ENCODE data around the gene TRAF1. TPM values are rescaled to one million over a fixed set of nuclear protein-coding genes. Genes with fewer than 3 reads are reported as not detected.
"Not testable (repeated sequence)": the region's sequence is repeated elsewhere in the genome, so short reads cannot be mapped to it uniquely, and the experiment has no call there.

TRAF1 gene, protein sequence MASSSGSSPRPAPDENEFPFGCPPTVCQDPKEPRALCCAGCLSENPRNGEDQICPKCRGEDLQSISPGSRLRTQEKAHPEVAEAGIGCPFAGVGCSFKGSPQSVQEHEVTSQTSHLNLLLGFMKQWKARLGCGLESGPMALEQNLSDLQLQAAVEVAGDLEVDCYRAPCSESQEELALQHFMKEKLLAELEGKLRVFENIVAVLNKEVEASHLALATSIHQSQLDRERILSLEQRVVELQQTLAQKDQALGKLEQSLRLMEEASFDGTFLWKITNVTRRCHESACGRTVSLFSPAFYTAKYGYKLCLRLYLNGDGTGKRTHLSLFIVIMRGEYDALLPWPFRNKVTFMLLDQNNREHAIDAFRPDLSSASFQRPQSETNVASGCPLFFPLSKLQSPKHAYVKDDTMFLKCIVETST
- 6.5 TPM for polyA plus RNA-seq
- long read RNA-seq, donor 1, result 0 reads
- long read RNA-seq, donor 2, full-length matches to known transcripts, result 1 of 1 reads
- long read RNA-seq, donor 2, partial matches to known transcripts, result 0 of 1 reads
- long read RNA-seq, donor 2, other reads (novel, unspliced or antisense), result 0 of 1 reads
- long read RNA-seq, donor 3, result 0 reads
- long read RNA-seq, donor 4, result 0 reads
- long read RNA-seq, donor 5, full-length matches to known transcripts, result 1 of 1 reads
- long read RNA-seq, donor 5, partial matches to known transcripts, result 0 of 1 reads
- long read RNA-seq, donor 5, other reads (novel, unspliced or antisense), result 0 of 1 reads
- long read RNA-seq, donor 6, full-length matches to known transcripts, result 1 of 1 reads
- long read RNA-seq, donor 6, partial matches to known transcripts, result 0 of 1 reads
- long read RNA-seq, donor 6, other reads (novel, unspliced or antisense), result 0 of 1 reads
- long read RNA-seq, donor 7, result 0 reads
- long read RNA-seq, donor 8, full-length matches to known transcripts, result 1 of 1 reads
- long read RNA-seq, donor 8, partial matches to known transcripts, result 0 of 1 reads
- long read RNA-seq, donor 8, other reads (novel, unspliced or antisense), result 0 of 1 reads
- long read RNA-seq, donor 9, full-length matches to known transcripts, result 2 of 2 reads
- long read RNA-seq, donor 9, partial matches to known transcripts, result 0 of 2 reads
- long read RNA-seq, donor 9, other reads (novel, unspliced or antisense), result 0 of 2 reads
- long read RNA-seq, donor 10, full-length matches to known transcripts, result 1 of 1 reads
- long read RNA-seq, donor 10, partial matches to known transcripts, result 0 of 1 reads
- long read RNA-seq, donor 10, other reads (novel, unspliced or antisense), result 0 of 1 reads
- long read RNA-seq, donor 11, result 0 reads

DNA sequence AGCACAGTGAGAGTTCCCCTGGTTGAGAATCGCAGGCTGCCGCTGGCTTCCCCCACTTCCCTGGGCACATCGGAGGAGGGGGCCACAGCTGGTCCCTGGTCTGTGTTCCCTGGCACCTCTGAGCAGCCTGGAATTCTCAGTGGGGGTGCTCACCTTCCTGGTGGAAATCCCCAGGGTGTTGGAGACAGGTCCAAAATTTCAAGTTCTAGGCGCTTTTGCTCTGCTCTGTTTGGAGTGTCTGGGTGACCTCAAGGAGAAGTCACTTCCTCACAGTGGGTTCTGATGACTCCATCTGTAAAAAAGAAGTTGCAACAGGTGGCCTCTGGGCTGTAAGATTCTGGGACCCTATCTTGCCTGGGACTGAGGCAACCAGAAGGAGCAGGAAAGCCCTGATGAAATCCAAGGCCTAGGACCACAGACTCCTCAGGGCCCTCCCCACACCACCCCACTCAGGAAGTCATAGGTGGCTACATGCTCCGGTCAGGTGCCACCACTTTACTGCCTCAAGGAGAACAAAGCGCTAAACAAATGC is at the start of gene TRAF1:
Gene TRAF1, minus strand, starts transcription at position 400 of the 532 bp plus-strand sequence. CDS start 721 bp downstream, outside the sequence.
- H3K36me3 ChIP-seq (ENCODE audit: control insufficient read depth, insufficient read depth, low read length), result no peaks in the 10 kb centered on the region
- DNase-seq, result no peak
- no peaks in the 10 kb centered on the region for H3K27me3 ChIP-seq (ENCODE audit: control insufficient read depth, insufficient read depth, low read length)
- H3K4me3 ChIP-seq (ENCODE audit: low read length), result no peak within 1 kb of the TSS
- peaks cover 8% of the 10 kb centered on the region for H3K4me1 ChIP-seq (ENCODE audit: control insufficient read depth, insufficient read depth, low read length)
- WGBS (ENCODE audit: insufficient coverage, low lambda C conversion rate), result no CpG with 5 or more reads among the region's 6 CpGs
- H3K9me3 ChIP-seq (ENCODE audit: control insufficient read depth, low read depth, low read length), result no peaks in the 10 kb centered on the region
- H3K27ac ChIP-seq (ENCODE audit: low read length), result no peak within 1 kb of the TSS

DNA sequence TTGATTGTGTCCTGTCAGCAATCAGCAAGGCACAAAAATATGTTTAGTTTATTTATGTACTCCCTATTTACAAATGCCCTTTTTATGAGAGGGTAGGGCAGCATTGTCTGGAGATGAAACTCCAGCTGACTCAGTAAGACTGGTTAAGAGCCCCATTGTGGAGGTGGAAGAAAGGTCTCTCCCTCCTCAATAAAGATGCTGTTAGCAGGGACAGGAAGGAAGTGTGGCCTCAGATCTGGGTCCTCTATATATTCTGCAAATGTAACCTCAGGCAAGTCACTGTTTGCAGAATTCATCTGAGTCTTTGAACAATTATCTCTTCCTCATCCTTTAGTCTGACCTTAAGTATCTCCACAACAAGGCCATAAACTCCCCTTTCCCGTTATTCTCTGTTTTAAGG is 48.3 kb upstream of the TRAF1 start:
- no peak for DNase-seq
- Histone ChIP-seq H3K9me3 (ENCODE audit: control insufficient read depth, low read depth, low read length) (no peaks in the 10 kb centered on the region), H3K4me3 (ENCODE audit: low read length) (no peak overlapping the region), H3K4me1 (ENCODE audit: control insufficient read depth, insufficient read depth, low read length) (no peaks in the 10 kb centered on the region), H3K27ac (ENCODE audit: low read length) (no peak overlapping the region), H3K36me3 (ENCODE audit: control insufficient read depth, insufficient read depth, low read length) (peaks cover 13% of the 10 kb centered on the region), H3K27me3 (ENCODE audit: control insufficient read depth, insufficient read depth, low read length) (no peaks in the 10 kb centered on the region)
- WGBS (ENCODE audit: insufficient coverage, low lambda C conversion rate), result 71% methylated on average over 1 of the region's 1 CpG

DNA sequence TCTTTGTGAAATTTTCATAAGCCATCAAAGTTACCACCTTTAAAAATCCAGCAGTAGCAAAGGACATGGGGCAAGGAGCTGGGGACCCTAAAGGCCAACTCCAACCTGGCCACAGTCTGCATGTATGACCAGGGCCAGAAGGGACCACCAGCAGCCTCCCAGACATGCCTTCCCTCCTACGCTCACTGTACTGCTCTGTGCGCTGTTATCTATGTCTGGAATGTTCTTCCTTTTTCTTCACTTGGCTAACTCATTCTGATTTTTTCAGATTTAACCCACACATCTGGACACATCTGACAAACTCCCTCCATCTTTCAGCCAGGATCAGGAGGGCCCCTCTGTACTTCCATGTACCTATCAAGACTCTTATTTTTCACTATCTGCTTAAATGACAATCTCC is 47.6 kb upstream of the TRAF1 start:
- Histone ChIP-seq H3K4me1 (ENCODE audit: control insufficient read depth, insufficient read depth, low read length) (no peaks in the 10 kb centered on the region), H3K27ac (ENCODE audit: low read length) (no peak overlapping the region), H3K4me3 (ENCODE audit: low read length) (no peak overlapping the region), H3K27me3 (ENCODE audit: control insufficient read depth, insufficient read depth, low read length) (no peaks in the 10 kb centered on the region), H3K36me3 (ENCODE audit: control insufficient read depth, insufficient read depth, low read length) (peaks cover 9% of the 10 kb centered on the region), H3K9me3 (ENCODE audit: control insufficient read depth, low read depth, low read length) (no peaks in the 10 kb centered on the region)
- WGBS (ENCODE audit: insufficient coverage, low lambda C conversion rate), result no CpG with 5 or more reads among the region's 2 CpGs
- DNase-seq, result no peak

DNA sequence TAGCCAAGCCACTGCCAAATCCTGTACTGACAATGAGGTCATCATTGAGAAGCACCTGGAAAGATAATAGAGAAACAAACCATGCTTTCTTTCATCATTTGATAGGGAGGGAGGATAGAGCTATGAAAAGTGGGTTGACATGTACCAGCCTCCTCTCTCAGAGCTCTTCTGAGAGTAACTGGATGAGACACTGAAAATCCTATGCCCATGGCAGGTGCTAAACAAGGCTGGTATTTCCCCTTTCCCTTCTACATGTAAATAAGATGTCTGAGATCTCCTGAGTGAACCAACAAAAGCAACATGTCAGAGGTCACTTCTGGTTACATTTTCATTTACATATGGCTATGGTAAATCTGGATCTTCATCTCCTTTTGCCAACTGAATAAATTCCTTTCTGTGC is 45.3 kb upstream of the TRAF1 start:
- H3K9me3 ChIP-seq (ENCODE audit: control insufficient read depth, low read depth, low read length), result no peaks in the 10 kb centered on the region

DNA sequence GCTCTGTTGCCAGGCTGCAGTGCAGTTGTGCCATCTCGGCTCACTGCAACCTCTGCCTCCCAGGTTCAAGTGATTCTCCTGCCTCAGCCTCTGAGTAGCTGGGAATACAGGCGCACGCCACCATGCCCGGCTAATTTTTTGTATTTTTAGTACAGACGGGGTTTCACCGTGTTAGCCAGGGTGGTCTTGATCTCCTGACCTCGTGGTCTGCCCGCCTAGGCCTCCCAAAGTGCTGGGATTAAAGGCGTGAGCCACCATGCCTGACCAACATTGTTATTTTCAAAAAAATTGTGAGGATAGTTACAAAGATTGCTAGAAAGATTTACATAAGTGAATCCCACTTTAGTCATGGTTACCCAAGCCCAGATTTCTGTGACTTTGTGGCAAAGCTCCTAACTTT is 44.9 kb upstream of the TRAF1 start:
- DNase-seq; H3K27ac ChIP-seq (ENCODE audit: low read length); H3K27me3 ChIP-seq (ENCODE audit: control insufficient read depth, insufficient read depth, low read length); H3K36me3 ChIP-seq (ENCODE audit: control insufficient read depth, insufficient read depth, low read length); H3K4me3 ChIP-seq (ENCODE audit: low read length); H3K9me3 ChIP-seq (ENCODE audit: control insufficient read depth, low read depth, low read length); H3K4me1 ChIP-seq (ENCODE audit: control insufficient read depth, insufficient read depth, low read length): not testable (repeated sequence)
- whole genome bisulfite sequencing (ENCODE audit: insufficient coverage, low lambda C conversion rate), result no CpG with 5 or more reads among the region's 9 CpGs

More for the DNA sequence above, 45.3 kb upstream of the TRAF1 start:
- no peak for DNase-seq
- peaks cover 6% of the 10 kb centered on the region for H3K36me3 ChIP-seq (ENCODE audit: control insufficient read depth, insufficient read depth, low read length)
- no peak overlapping the region for H3K4me3 ChIP-seq (ENCODE audit: low read length)
- no peaks in the 10 kb centered on the region for H3K27me3 ChIP-seq (ENCODE audit: control insufficient read depth, insufficient read depth, low read length)
- H3K27ac ChIP-seq (ENCODE audit: low read length), result no peak overlapping the region
- no peaks in the 10 kb centered on the region for H3K4me1 ChIP-seq (ENCODE audit: control insufficient read depth, insufficient read depth, low read length)

DNA sequence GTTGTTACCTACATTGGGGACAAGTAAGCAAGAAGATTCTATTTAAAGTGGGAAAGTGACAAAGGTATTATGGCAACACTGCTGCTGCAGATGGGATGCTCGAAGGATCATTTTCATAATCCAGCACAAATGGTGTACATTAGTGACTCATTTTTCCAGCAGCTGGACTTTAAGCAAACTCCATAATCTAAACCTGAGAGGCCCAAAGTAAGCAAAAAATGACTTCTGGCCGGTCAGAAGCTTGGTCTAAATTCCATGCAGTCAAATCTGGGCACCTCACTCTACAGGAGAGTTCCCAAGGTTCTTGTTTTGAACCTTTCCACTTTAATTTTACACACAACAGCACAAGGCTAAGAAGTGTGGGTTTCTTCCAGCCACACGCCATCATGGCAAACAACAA is 43.6 kb upstream of the TRAF1 start:
- Histone ChIP-seq H3K9me3 (ENCODE audit: control insufficient read depth, low read depth, low read length) (no peaks in the 10 kb centered on the region), H3K4me1 (ENCODE audit: control insufficient read depth, insufficient read depth, low read length) (no peaks in the 10 kb centered on the region), H3K4me3 (ENCODE audit: low read length) (no peak overlapping the region), H3K27me3 (ENCODE audit: control insufficient read depth, insufficient read depth, low read length) (no peaks in the 10 kb centered on the region), H3K36me3 (ENCODE audit: control insufficient read depth, insufficient read depth, low read length) (peaks cover 2% of the 10 kb centered on the region), H3K27ac (ENCODE audit: low read length) (no peak overlapping the region)
- WGBS (ENCODE audit: insufficient coverage, low lambda C conversion rate), result 0% methylated on average over 1 of the region's 3 CpGs
- DNase-seq, result no peak

DNA sequence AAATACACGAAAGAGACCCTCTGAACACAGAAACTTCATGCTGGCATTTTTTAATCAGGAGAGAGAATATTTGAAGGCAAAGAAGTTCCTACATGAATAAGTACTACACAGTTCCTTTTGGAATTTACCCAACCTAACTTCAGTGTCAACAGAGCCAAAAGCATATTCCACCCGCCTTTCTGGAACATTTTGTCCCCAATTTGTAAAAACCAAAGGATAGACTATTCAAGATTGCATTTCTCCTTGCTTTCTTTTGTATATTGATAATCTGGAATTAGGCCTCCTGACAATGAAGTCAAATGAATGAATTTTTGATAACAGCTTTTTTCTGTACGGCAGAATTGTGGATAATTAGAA is 39.4 kb upstream of the TRAF1 start:
- no peak for DNase-seq
- H3K27me3 ChIP-seq (ENCODE audit: control insufficient read depth, insufficient read depth, low read length), result no peaks in the 10 kb centered on the region
- H3K27ac ChIP-seq (ENCODE audit: low read length), result no peak overlapping the region
- H3K36me3 ChIP-seq (ENCODE audit: control insufficient read depth, insufficient read depth, low read length), result peaks cover 10% of the 10 kb centered on the region
- no peak overlapping the region for H3K4me3 ChIP-seq (ENCODE audit: low read length)
- no peaks in the 10 kb centered on the region for H3K9me3 ChIP-seq (ENCODE audit: control insufficient read depth, low read depth, low read length)
- H3K4me1 ChIP-seq (ENCODE audit: control insufficient read depth, insufficient read depth, low read length), result no peaks in the 10 kb centered on the region
- 100% methylated on average over 1 of the region's 3 CpGs for WGBS (ENCODE audit: insufficient coverage, low lambda C conversion rate)

DNA sequence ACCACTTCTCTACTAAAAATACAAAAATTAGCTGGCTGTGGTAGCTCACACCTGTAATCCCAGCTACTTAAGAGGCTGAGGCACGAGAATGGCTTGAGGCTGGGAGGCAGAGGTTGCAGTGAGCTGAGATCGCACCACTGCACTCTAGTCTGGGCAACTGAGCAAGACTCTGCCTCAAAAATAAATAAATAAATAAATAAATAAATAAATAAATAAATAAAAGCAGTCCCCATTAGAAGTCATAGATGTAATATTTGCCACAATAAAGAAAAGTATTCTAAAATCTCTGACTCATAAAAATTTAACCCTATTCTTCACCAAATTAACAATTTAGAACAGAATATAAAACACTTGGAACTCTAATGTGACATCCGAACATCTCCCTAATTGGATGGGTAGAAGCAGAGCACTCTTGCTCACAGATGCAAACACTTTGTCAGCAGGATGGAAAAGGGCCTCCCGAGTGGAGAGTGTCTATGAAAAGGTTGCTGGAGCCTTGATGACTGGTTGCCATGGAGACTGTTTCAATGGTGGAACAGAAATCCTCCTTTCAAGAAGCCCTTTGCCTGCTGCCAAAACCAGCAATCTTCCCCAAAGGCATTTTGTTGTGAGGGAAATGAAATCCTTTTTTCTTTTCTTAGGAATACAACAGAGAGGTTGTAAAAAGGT is 38.9 kb upstream of the TRAF1 start:
- H3K36me3 ChIP-seq (ENCODE audit: control insufficient read depth, insufficient read depth, low read length), result peaks cover 14% of the 10 kb centered on the region
- H3K4me3 ChIP-seq (ENCODE audit: low read length), result no peak overlapping the region
- H3K27me3 ChIP-seq (ENCODE audit: control insufficient read depth, insufficient read depth, low read length), result no peaks in the 10 kb centered on the region
- no peaks in the 10 kb centered on the region for H3K4me1 ChIP-seq (ENCODE audit: control insufficient read depth, insufficient read depth, low read length)
- H3K9me3 ChIP-seq (ENCODE audit: control insufficient read depth, low read depth, low read length), result no peaks in the 10 kb centered on the region
- no peak overlapping the region for H3K27ac ChIP-seq (ENCODE audit: low read length)
- no CpG with 5 or more reads among the region's 4 CpGs for WGBS (ENCODE audit: insufficient coverage, low lambda C conversion rate)
- DNase-seq, result peak; percentile 6 to 8

DNA sequence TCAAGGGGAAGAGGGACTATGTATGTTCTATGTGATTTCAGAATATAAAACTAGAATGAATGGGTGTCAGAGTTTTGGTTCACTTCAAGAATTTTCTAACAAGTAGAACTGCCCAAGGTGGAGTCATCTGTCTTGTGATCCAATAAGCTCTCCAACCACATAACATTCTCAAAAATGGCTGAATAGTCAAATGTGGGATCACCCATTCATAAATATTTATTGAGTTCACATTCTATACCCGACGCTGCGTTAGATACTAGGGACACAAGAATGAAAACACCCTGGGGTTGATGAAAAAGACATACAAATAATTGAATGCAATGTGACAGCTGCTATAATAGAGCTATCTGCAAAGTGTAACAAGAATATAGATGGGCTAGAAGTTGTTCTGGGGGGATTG is 35.3 kb upstream of the TRAF1 start:
- Histone ChIP-seq H3K4me1 (ENCODE audit: control insufficient read depth, insufficient read depth, low read length) (no peaks in the 10 kb centered on the region), H3K9me3 (ENCODE audit: control insufficient read depth, low read depth, low read length) (no peaks in the 10 kb centered on the region), H3K36me3 (ENCODE audit: control insufficient read depth, insufficient read depth, low read length) (peaks cover 19% of the 10 kb centered on the region), H3K4me3 (ENCODE audit: low read length) (no peak overlapping the region), H3K27me3 (ENCODE audit: control insufficient read depth, insufficient read depth, low read length) (no peaks in the 10 kb centered on the region), H3K27ac (ENCODE audit: low read length) (no peak overlapping the region)
- DNase-seq, result no peak
- no CpG with 5 or more reads among the region's 3 CpGs for WGBS (ENCODE audit: insufficient coverage, low lambda C conversion rate)
